Liver (tissue), 9 donors: Measurements from ENCODE around the gene TNPO3. TPM values are rescaled to one million over a fixed set of nuclear protein-coding genes. Genes with fewer than 3 reads are reported as not detected.
"Not testable (repeated sequence)": the region's sequence is repeated elsewhere in the genome, so short reads cannot be mapped to it uniquely, and the experiment has no call there.

Experiments used
- DNase-seq: peaks from one replicate; pipeline ENCODE4 v3.0.0-alpha.2; 2017; ENCODE audit warnings: low spot score
- H3K27ac ChIP-seq, 2 donors: one replicate each; pipeline ENCODE4 v1.7.0; 2013; ENCODE audit warnings: inconsistent platforms in 2 of 2, low read length in 2 of 2, control low read depth in 1 of 2, low read depth in 1 of 2, mild to moderate bottlenecking in 1 of 2
- H3K27me3 ChIP-seq, 4 donors: one replicate each; pipeline versions ENCODE4 v1.6.1 to v1.7.0; 2013; ENCODE audit warnings: low read length in 3 of 4, inconsistent platforms in 1 of 4, mild to moderate bottlenecking in 1 of 4, moderate library complexity in 1 of 4; ENCODE audit not compliant: control insufficient read depth in 4 of 4, insufficient read depth in 4 of 4
- H3K36me3 ChIP-seq, 4 donors: one replicate each; pipeline versions ENCODE4 v1.6.1 to v1.7.0; 2013; ENCODE audit warnings: low read length in 3 of 4, mild to moderate bottlenecking in 3 of 4, low read depth in 1 of 4, moderate library complexity in 1 of 4; ENCODE audit not compliant: control insufficient read depth in 4 of 4, insufficient read depth in 3 of 4
- H3K4me1 ChIP-seq, 4 donors: one replicate each; pipeline versions ENCODE4 v1.6.1 to v1.7.0; 2013; ENCODE audit warnings: low read length in 3 of 4, mild to moderate bottlenecking in 3 of 4, moderate library complexity in 1 of 4; ENCODE audit not compliant: control insufficient read depth in 4 of 4, insufficient read depth in 4 of 4
- H3K4me3 ChIP-seq, 3 donors: one replicate each; pipeline versions ENCODE4 v1.6.1 to v1.7.0; 2013; ENCODE audit warnings: low read length in 3 of 3, control low read depth in 1 of 3, low read depth in 1 of 3, mild to moderate bottlenecking in 1 of 3
- H3K9ac ChIP-seq, 2 donors: one replicate each; pipeline ENCODE4 v1.7.0; 2013; ENCODE audit warnings: low read length in 2 of 2, mild to moderate bottlenecking in 2 of 2, moderate library complexity in 2 of 2, control low read depth in 1 of 2, low read depth in 1 of 2
- H3K9me3 ChIP-seq, 4 donors: one replicate each; pipeline versions ENCODE4 v1.6.1 to v1.7.0; 2013; ENCODE audit warnings: low read length in 3 of 4; ENCODE audit not compliant: control insufficient read depth in 4 of 4
- ATF3 ChIP-seq: IDR thresholded peaks from 2 replicates; pipeline ENCODE4 v1.6.1; 2016; ENCODE audit warnings: antibody characterized with exemption
- EGR1 ChIP-seq, 2 donors: IDR thresholded peaks; 2 replicates each; pipeline ENCODE4 v1.6.1; 2016 to 2018; ENCODE audit warnings: antibody characterized with exemption in 2 of 2, low read depth in 2 of 2
- FOXA1 ChIP-seq: IDR thresholded peaks from 2 replicates; pipeline ENCODE4 v1.6.1; 2016; ENCODE audit warnings: antibody characterized with exemption
- FOXA2 ChIP-seq: IDR thresholded peaks from 2 replicates; pipeline ENCODE4 v1.6.1; 2016; ENCODE audit warnings: antibody characterized with exemption
- GABPA ChIP-seq, 2 donors: IDR thresholded peaks in 1 of 2; conservative IDR thresholded peaks in 1 of 2; 2 replicates each; pipeline ENCODE4 v1.6.1; 2016; ENCODE audit warnings: antibody characterized with exemption in 2 of 2, mild to moderate bottlenecking in 1 of 2, moderate library complexity in 1 of 2
- HNF4A ChIP-seq, 2 donors: conservative IDR thresholded peaks; 2 replicates each; pipeline ENCODE4 v1.6.1; 2016; ENCODE audit warnings: antibody characterized with exemption in 2 of 2, mild to moderate bottlenecking in 2 of 2
- HNF4G ChIP-seq: IDR thresholded peaks from 2 replicates; pipeline ENCODE4 v1.6.1; 2016; ENCODE audit warnings: antibody characterized with exemption
- JUND ChIP-seq, 2 donors: IDR thresholded peaks; 2 replicates each; pipeline ENCODE4 v1.6.1; 2016; ENCODE audit warnings: antibody characterized with exemption in 2 of 2
- NR2F2 ChIP-seq: IDR thresholded peaks from 2 replicates; pipeline ENCODE4 v1.6.1; 2016; ENCODE audit warnings: antibody characterized with exemption
- RAD21 ChIP-seq, 2 donors: IDR thresholded peaks; 2 replicates each; pipeline ENCODE4 v1.6.1; 2016; ENCODE audit warnings: antibody characterized with exemption in 2 of 2, mild to moderate bottlenecking in 2 of 2
- REST ChIP-seq: IDR thresholded peaks from 2 replicates; pipeline ENCODE4 v1.6.1; 2016; ENCODE audit warnings: antibody characterized with exemption, mild to moderate bottlenecking
- RXRA ChIP-seq, 2 donors: IDR thresholded peaks; 2 replicates each; pipeline ENCODE4 v1.6.1; 2017 to 2018; ENCODE audit warnings: antibody characterized with exemption in 2 of 2, mild to moderate bottlenecking in 1 of 2
- SP1 ChIP-seq: IDR thresholded peaks from 2 replicates; pipeline ENCODE4 v1.6.1; 2018; ENCODE audit warnings: antibody characterized with exemption, mild to moderate bottlenecking
- TAF1 ChIP-seq: conservative IDR thresholded peaks from 2 replicates; pipeline ENCODE4 v1.6.1; 2016; ENCODE audit warnings: antibody characterized with exemption, mild to moderate bottlenecking
- YY1 ChIP-seq: IDR thresholded peaks from 2 replicates; pipeline ENCODE4 v1.6.1; 2016; ENCODE audit warnings: antibody characterized with exemption, mild to moderate bottlenecking
- ZBTB33 ChIP-seq: IDR thresholded peaks from 2 replicates; pipeline ENCODE4 v1.6.1; 2016; ENCODE audit warnings: antibody characterized with exemption
- WGBS: extraction: QIAGEN DNeasy Blood & Tissue Kit; methylation state at CpG from one replicate; pipeline ENCODE4 v1.1.7; 2013; 5-methylcytosine and 5-hydroxymethylcytosine counted together
- polyA plus RNA-seq, 2 donors: library from polyadenylated mRNA; stranded (reverse) in 1 of 2; unstranded in 1 of 2; fragments of 200-250 nt in 1 of 2; fragments of >200 nt in 1 of 2; fragmentation: Nextera tagmentation in 1 of 2; extraction: Ambion mirVana in 1 of 2; gene quantifications; one replicate each; pipeline versions ENCODE4 v1.2.1 to v1.2.3, GENCODE V29; 2013 to 2015
- total RNA-seq, 2 donors: library from RNA; depleted of rRNA; stranded (reverse); fragments of >200 nt; gene quantifications; one replicate each; pipeline ENCODE4 v1.2.3, GENCODE V29; 2014
- donor health status: healthy.
- donor health status: healthy.
- donor health status: healthy.
- donor health status: healthy.
- donor health status: healthy.

TNPO3 gene
- total and polyA plus RNA-seq, 4 donors = 9.2 to 38.9 (median 20.0) TPM

GRCh38 chr7:128944487-128945236, 110.2 kb downstream of the TNPO3 start:
- WGBS = 83% methylated on average over 7 of the region's 7 CpGs
- no peak for TF ChIP-seq ZBTB33
- TF ChIP-seq FOXA2 = no peak
- no peak for TF ChIP-seq NR2F2
- no peak for TF ChIP-seq RXRA (IDR thresholded peaks at IDR 0.05)
- TF ChIP-seq HNF4A (conservative IDR thresholded peaks at IDR 0.05) = no peak
- TF ChIP-seq SP1 = no peak
- no peak for TF ChIP-seq RAD21 (IDR thresholded peaks at IDR 0.05)
- TF ChIP-seq JUND (IDR thresholded peaks at IDR 0.05) = no peak
- TF ChIP-seq YY1 = no peak
- TF ChIP-seq GABPA (IDR thresholded peaks at IDR 0.05 in 1 of 2, conservative IDR thresholded peaks at IDR 0.05 in 1 of 2) = no peak
- no peak for TF ChIP-seq REST
- no peak for TF ChIP-seq FOXA1
- no peak for TF ChIP-seq HNF4G
- no peak for TF ChIP-seq TAF1
- TF ChIP-seq EGR1 (IDR thresholded peaks at IDR 0.05; ENCODE audit: low read depth in 2 of 2) = no peak
- TF ChIP-seq ATF3 = no peak
- H3K4me1 ChIP-seq = no peaks in the 10 kb centered on the region

GRCh38 chr7:128943251-128943650, 111.7 kb downstream of the TNPO3 start:
- 88% methylated on average over 2 of the region's 2 CpGs for WGBS
- not testable (repeated sequence) for H3K27me3 ChIP-seq, H3K27ac ChIP-seq, H3K4me3 ChIP-seq, DNase-seq, H3K36me3 ChIP-seq, H3K4me1 ChIP-seq, H3K9me3 ChIP-seq, H3K9ac ChIP-seq

More at GRCh38 chr7:128944487-128945236, 110.2 kb downstream of the TNPO3 start:
- no peak for DNase-seq
- Histone ChIP-seq H3K27ac (no peak overlapping the region), H3K9ac (no peak overlapping the region), H3K27me3 (no peaks in the 10 kb centered on the region), H3K9me3 (no peaks in the 10 kb centered on the region), H3K4me3 (no peak overlapping the region), H3K36me3 (peaks cover 0 to 1% (median 0%) of the 10 kb centered on the region in 4 donors)
